Esophagus squamous epithelium (tissue), 5 donors: ENCODE measurements around the gene DENND4A. TPM values are rescaled to one million over a fixed set of nuclear protein-coding genes. Genes with fewer than 3 reads are reported as not detected.

Experiments
- DNase-seq: peaks from one replicate; lab custom pipeline; 2025; lab: John Stamatoyannopoulos, UW
- H3K27ac ChIP-seq, 4 donors: fragments of 200-600 bp; sonication (generic); one replicate each; pipeline ENCODE4 v1.5.1; 2016 to 2019; ENCODE audit warnings: mild to moderate bottlenecking in 1 of 4
- H3K27me3 ChIP-seq, 4 donors: fragments of 200-600 bp; sonication (generic); 1 replicate in 3 of 4; 2 replicates in 1 of 4; pipeline versions ENCODE4 v1.5.1 to v1.6.0; 2017 to 2021; ENCODE audit warnings: antibody characterized with exemption in 1 of 4
- H3K36me3 ChIP-seq, 3 donors: fragments of 200-600 bp; sonication (generic); one replicate each; pipeline ENCODE4 v1.5.1; 2016 to 2019
- H3K4me1 ChIP-seq, 3 donors: fragments of 200-600 bp; sonication (generic); one replicate each; pipeline ENCODE4 v1.5.1; 2017 to 2019
- H3K4me3 ChIP-seq, 4 donors: fragments of 200-600 bp; sonication (generic); 1 replicate in 3 of 4; 2 replicates in 1 of 4; pipeline ENCODE4 v1.5.1; 2016 to 2019; ENCODE audit warnings: mild to moderate bottlenecking in 2 of 4, moderate library complexity in 1 of 4
- H3K9me3 ChIP-seq, 3 donors: fragments of 200-600 bp; sonication (generic); one replicate each; pipeline ENCODE4 v1.5.1; 2016 to 2019
- CTCF ChIP-seq, 6 experiments: fragments of 450-650 bp in 4 of 6; fragments of 200-600 bp in 2 of 6; sonication (generic) in 2 of 6; IDR thresholded peaks; one replicate each; pipeline ENCODE4 v1.5.1; 2016 to 2019; ENCODE audit warnings: antibody characterized with exemption in 6 of 6, mild to moderate bottlenecking in 4 of 6, moderate library complexity in 4 of 6
- POLR2A ChIP-seq, 4 donors: fragments of 450-650 bp; IDR thresholded peaks; one replicate each; pipeline ENCODE4 v1.6.1; 2017; ENCODE audit warnings: antibody characterized with exemption in 4 of 4, mild to moderate bottlenecking in 4 of 4, moderate library complexity in 3 of 4
- WGBS, 2 donors: methylation state at CpG; one replicate each; pipeline ENCODE4 v1.1.5; 2018; 5-methylcytosine and 5-hydroxymethylcytosine counted together
- intact Hi-C: fragments of 100-400 bp; cut with DNase I; formaldehyde crosslinking; loops from one replicate; pipeline ENCODE4 v1.15.0; 2022
- total RNA-seq, 4 donors: library from RNA; depleted of rRNA; stranded (reverse); fragments of >200 nt; gene quantifications; one replicate each; pipeline ENCODE4 v1.1.0, GENCODE V29; 2016
- donor health status: DM: yes; HTN: yes; CAD: no.

The DENND4A gene
- total RNA-seq, 4 donors from 2014 or later, result 5.9 to 22.3 (median 10.9) TPM

- DNase-seq, result no peak
- WGBS, 2 donors, result 45 to 74% methylated on average over 3 of the region's 3 CpGs
- H3K9me3 ChIP-seq, result no peaks in the 10 kb centered on the region
- H3K4me1 ChIP-seq, result peaks cover 0 to 17% (median 0%) of the 10 kb centered on the region in 3 donors
- no peaks in the 10 kb centered on the region for H3K36me3 ChIP-seq
- TF ChIP-seq POLR2A (IDR thresholded peaks at IDR 0.05) (no peak), CTCF (IDR thresholded peaks at IDR 0.05) (no peak)
- no peaks in the 10 kb centered on the region for H3K27me3 ChIP-seq
- no peak overlapping the region for H3K27ac ChIP-seq
- intact Hi-C loops, result no loop called here
- no peak overlapping the region for H3K4me3 ChIP-seq
Observed at GRCh38 chr15:65827065-65827464, 35.0 kb upstream of the DENND4A start.

DNA sequence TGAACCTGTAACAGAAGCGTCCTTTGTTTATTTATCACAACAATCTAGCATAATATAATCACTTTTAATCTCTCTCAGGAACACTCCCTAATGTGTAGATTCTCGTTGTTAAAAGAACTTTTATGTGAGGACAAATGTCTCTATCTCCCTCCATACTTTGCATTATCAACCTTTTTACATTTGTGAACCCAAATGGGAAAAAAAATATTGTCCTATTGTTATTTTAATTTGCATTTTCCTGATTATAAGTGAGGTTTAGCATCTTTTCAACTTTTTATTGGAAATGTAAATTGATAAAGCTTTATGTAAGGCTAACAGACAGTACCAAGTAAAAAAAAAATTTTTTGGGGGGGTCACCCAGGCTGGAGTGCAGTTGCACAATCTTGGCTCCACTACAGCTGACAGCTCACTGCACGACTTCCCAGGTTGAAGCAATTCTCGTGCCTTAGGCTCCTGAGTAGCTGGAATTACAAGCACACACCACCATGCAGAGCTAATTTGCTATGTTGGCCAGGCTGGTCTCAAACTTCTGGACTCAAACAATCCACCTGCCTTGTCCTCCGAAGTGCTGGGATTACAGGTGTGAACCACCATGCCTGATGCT is 33.0 kb upstream of the DENND4A start:
- Histone ChIP-seq H3K4me3 (no peak overlapping the region), H3K27me3 (no peaks in the 10 kb centered on the region), H3K27ac (no peak overlapping the region), H3K9me3 (no peaks in the 10 kb centered on the region), H3K36me3 (no peaks in the 10 kb centered on the region), H3K4me1 (peaks cover 0 to 16% (median 3%) of the 10 kb centered on the region in 3 donors)
- 41 to 57% methylated on average over 5 of the region's 5 CpGs for WGBS, 2 donors
- DNase-seq, result no peak
- intact Hi-C loops, result no loop called here
- TF ChIP-seq POLR2A (IDR thresholded peaks at IDR 0.05) (no peak), CTCF (IDR thresholded peaks at IDR 0.05) (no peak)

- DNase-seq, result no peak
- intact Hi-C loops, result no loop called here
- 59 to 81% methylated on average over 5 to 7 of the region's 7 CpGs for WGBS, 2 donors
- Histone ChIP-seq H3K4me1 (peaks cover 0 to 22% (median 3%) of the 10 kb centered on the region in 3 donors), H3K27me3 (no peaks in the 10 kb centered on the region), H3K4me3 (no peak overlapping the region), H3K27ac (no peak overlapping the region), H3K9me3 (no peaks in the 10 kb centered on the region), H3K36me3 (no peaks in the 10 kb centered on the region)
- TF ChIP-seq POLR2A (IDR thresholded peaks at IDR 0.05) (no peak), CTCF (IDR thresholded peaks at IDR 0.05) (peak in 5 of 6 experiments; percentile 33 to 58 (median 47))
Observed at GRCh38 chr15:65824031-65824743, 32.1 kb upstream of the DENND4A start.

DNA sequence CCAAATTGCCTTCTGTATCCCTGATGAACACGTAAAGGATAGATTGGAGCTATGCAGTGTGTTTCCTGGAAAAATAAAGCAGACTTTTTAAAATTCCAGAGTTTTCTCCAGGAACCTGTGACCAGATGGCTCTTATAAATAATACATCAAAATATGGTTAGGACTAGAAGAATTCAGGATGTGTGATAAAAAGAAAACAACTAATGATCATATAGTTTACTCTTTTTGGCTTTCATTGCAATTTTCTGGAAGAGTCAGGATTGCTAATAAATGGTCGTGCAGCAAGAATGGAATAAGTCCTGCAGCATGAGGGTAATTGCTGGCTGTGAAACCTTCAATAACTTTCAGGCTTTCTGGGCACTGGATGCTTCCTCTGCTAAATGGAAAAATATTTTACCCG is 30.2 kb upstream of the DENND4A start:
- DNase-seq, result no peak
- Histone ChIP-seq H3K4me3 (no peak overlapping the region), H3K36me3 (no peaks in the 10 kb centered on the region), H3K9me3 (no peaks in the 10 kb centered on the region), H3K27me3 (no peaks in the 10 kb centered on the region), H3K27ac (no peak overlapping the region), H3K4me1 (peaks cover 0 to 23% (median 3%) of the 10 kb centered on the region in 3 donors)
- no peak for TF ChIP-seq POLR2A (IDR thresholded peaks at IDR 0.05)
- TF ChIP-seq CTCF (IDR thresholded peaks at IDR 0.05), result no peak
- 87% methylated on average over 3 of the region's 3 CpGs for WGBS, 2 donors
- intact Hi-C loops, result no loop called here

DNA sequence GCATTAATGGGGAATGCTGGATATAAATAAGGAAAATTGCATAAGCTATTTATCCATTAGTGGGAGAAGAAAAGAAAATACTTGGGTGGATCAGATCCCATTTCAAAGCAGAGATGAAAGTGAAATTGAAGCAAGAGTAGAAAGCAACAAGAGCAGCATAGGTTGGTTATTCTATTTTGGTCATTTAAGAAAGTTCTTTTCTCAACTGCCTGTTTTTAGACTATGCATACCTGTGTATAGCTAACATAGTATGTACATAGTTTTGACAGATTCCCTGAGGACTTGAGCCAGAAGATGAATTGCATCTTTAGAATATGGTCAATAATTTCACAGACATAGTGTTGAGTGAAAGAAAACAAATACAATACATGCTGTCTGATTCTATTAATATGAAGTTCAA is 29.0 kb upstream of the DENND4A start:
- intact Hi-C loops, result no loop called here

More for the DNA sequence above, 29.0 kb upstream of the DENND4A start:
- Histone ChIP-seq H3K4me3 (no peak overlapping the region), H3K27ac (no peak overlapping the region), H3K4me1 (peaks cover 0 to 23% (median 3%) of the 10 kb centered on the region in 3 donors), H3K9me3 (no peaks in the 10 kb centered on the region), H3K36me3 (no peaks in the 10 kb centered on the region), H3K27me3 (no peaks in the 10 kb centered on the region)
- TF ChIP-seq CTCF (IDR thresholded peaks at IDR 0.05) (no peak), POLR2A (IDR thresholded peaks at IDR 0.05) (no peak)
- DNase-seq, result no peak
